ENCODE data around the gene ETS2.

GRCh38 chr21:38849776-38850175 is 44.0 kb downstream of the ETS2 start:
- TF ChIP-seq RAD21 (IDR thresholded peaks at IDR 0.05; ENCODE audit: low read depth) = no peak
- TF ChIP-seq CREB1 (IDR thresholded peaks at IDR 0.05; ENCODE audit: low read depth) = no peak
- no peak for TF ChIP-seq CEBPB (IDR thresholded peaks at IDR 0.05)
- TF ChIP-seq EGR1 (IDR thresholded peaks at IDR 0.05) = no peak
- TF ChIP-seq ZBTB7A (IDR thresholded peaks at IDR 0.05; ENCODE audit: low read depth) = no peak
- no peak for TF ChIP-seq TCF12 (IDR thresholded peaks at IDR 0.05; ENCODE audit: low read depth)
- no peak for TF ChIP-seq USF1 (IDR thresholded peaks at IDR 0.05)
- TF ChIP-seq EP300 (IDR thresholded peaks at IDR 0.05; ENCODE audit: borderline replicate concordance) = no peak
- no peak for TF ChIP-seq YY1 (IDR thresholded peaks at IDR 0.05; ENCODE audit: low read depth)
- TF ChIP-seq, protein P1, sequence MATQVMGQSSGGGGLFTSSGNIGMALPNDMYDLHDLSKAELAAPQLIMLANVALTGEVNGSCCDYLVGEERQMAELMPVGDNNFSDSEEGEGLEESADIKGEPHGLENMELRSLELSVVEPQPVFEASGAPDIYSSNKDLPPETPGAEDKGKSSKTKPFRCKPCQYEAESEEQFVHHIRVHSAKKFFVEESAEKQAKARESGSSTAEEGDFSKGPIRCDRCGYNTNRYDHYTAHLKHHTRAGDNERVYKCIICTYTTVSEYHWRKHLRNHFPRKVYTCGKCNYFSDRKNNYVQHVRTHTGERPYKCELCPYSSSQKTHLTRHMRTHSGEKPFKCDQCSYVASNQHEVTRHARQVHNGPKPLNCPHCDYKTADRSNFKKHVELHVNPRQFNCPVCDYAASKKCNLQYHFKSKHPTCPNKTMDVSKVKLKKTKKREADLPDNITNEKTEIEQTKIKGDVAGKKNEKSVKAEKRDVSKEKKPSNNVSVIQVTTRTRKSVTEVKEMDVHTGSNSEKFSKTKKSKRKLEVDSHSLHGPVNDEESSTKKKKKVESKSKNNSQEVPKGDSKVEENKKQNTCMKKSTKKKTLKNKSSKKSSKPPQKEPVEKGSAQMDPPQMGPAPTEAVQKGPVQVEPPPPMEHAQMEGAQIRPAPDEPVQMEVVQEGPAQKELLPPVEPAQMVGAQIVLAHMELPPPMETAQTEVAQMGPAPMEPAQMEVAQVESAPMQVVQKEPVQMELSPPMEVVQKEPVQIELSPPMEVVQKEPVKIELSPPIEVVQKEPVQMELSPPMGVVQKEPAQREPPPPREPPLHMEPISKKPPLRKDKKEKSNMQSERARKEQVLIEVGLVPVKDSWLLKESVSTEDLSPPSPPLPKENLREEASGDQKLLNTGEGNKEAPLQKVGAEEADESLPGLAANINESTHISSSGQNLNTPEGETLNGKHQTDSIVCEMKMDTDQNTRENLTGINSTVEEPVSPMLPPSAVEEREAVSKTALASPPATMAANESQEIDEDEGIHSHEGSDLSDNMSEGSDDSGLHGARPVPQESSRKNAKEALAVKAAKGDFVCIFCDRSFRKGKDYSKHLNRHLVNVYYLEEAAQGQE (IDR thresholded peaks at IDR 0.05; ENCODE audit: low read depth) = no peak
- TF ChIP-seq TAF1 (IDR thresholded peaks at IDR 0.05; ENCODE audit: low read depth) = no peak
- TF ChIP-seq FOXM1 (IDR thresholded peaks at IDR 0.05; ENCODE audit: borderline replicate concordance, low read depth) = no peak

All from Ishikawa (cell line).